ENCODE measurements around the gene ACAP3.

Gene ACAP3

GRCh38 chr1:1309251-1310108 lies 1.8 kb upstream of the ACAP3 start:
- TF ChIP-seq GATA2 (IDR thresholded peaks at IDR 0.05; ENCODE audit: low read depth, low read length) (no peak), GATA3 (IDR thresholded peaks at IDR 0.05; ENCODE audit: low read depth, low read length) (no peak)

GRCh38 chr1:1308756-1309250 lies 1.1 kb upstream of the ACAP3 start:
- TF ChIP-seq GATA3 (IDR thresholded peaks at IDR 0.05; ENCODE audit: low read depth, low read length) = no peak
- no peak for TF ChIP-seq GATA2 (IDR thresholded peaks at IDR 0.05; ENCODE audit: low read depth, low read length)

DNA sequence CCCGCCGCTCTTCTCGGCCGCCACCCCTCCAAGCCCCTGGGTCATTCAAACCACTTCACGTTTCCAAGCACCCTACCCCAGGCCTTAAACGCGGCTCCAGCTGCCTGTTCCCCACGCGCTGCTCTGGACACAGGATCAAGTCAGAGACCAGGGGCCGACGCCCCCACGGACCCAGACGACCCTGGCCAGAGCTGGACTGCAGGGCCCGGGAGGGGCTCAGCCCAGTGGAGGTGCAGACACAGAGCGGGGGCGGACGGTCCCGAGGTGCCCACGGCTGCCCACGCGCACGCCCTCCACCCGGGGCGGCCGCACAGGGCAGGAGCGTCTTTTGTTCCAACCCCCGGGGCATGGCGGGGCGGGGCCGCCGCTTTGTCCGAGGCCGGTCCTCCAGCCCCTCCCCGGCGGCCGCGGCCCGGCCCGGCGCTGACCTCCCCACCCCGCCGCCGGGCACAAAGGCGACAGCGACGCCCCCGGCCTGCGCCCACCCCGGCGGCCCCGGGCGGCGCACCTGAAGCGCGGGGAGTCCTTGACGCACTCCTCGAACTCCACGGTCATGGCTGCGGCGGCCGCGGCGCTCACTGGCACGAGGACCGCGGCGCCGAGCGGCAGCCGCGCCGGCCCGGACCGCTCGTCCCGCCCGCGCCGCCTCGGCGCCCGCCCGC lies 338 bp downstream of the ACAP3 start:
- TF ChIP-seq GATA3 (IDR thresholded peaks at IDR 0.05; ENCODE audit: low read depth, low read length) (no peak), GATA2 (IDR thresholded peaks at IDR 0.05; ENCODE audit: low read depth, low read length) (no peak)

DNA sequence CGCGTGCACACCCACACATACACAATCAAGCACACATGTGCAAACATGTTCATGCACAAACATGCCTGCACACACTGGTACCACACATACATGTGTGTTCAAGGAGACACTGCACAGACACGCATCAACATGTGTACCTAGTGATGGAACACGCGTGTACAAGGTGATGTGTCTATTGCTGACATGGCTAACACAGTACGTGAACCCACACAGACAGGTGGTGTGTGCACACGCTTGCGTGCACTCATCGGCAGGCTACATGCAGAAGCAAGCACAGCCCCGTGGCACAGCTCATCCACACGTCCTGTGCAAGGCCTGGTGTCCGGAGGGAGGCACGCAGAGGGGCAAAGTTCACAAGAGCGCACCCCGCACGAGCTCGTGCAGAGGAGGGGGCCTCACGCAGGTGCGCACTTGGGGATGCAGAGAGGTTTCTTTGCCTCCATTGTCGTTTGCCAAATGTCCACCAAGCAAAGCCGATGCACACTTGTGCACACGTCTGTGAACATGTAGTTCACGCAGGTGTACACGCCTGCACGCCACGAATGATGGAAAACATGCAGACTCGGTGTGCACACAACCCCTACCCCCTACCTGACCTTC lies 969 bp downstream of the ACAP3 start:
- TF ChIP-seq GATA3 (IDR thresholded peaks at IDR 0.05; ENCODE audit: low read depth, low read length) (no peak), GATA2 (IDR thresholded peaks at IDR 0.05; ENCODE audit: low read depth, low read length) (no peak)

DNA sequence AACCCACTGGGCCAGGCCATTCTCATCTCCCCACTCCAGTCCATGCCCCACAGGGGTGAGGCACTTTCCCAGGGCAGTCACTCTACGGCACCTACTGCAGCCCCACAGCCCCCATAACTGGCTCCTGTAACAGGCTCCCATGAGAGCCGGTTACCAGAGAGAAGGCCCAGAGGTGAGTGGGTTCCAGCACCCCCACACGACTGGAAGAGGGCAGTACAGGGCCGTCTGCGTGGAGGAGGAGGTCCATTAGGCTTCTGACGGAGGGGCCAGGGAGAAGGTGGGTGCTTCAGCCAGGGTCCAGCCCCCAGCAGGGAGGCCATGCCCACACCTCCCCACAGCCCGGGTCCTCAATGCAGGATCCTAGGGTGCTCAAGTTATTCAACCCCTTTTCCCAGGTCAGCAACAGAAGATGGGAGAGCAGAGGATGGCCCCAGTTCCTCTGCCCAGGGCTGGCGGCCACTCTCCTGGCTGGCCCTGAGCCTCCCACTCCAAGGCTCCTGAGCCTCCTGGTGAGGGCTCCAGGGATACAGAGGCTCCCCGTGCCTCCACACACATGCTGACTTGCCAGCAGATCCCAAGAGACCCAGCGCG lies 1.6 kb downstream of the ACAP3 start:
- TF ChIP-seq GATA3 (IDR thresholded peaks at IDR 0.05; ENCODE audit: low read depth, low read length) = no peak
- TF ChIP-seq GATA2 (IDR thresholded peaks at IDR 0.05; ENCODE audit: low read depth, low read length) = no peak

GRCh38 chr1:1305300-1306069 lies 2.2 kb downstream of the ACAP3 start:
- TF ChIP-seq GATA3 (IDR thresholded peaks at IDR 0.05; ENCODE audit: low read depth, low read length) = no peak
- TF ChIP-seq GATA2 (IDR thresholded peaks at IDR 0.05; ENCODE audit: low read depth, low read length) = no peak

DNA sequence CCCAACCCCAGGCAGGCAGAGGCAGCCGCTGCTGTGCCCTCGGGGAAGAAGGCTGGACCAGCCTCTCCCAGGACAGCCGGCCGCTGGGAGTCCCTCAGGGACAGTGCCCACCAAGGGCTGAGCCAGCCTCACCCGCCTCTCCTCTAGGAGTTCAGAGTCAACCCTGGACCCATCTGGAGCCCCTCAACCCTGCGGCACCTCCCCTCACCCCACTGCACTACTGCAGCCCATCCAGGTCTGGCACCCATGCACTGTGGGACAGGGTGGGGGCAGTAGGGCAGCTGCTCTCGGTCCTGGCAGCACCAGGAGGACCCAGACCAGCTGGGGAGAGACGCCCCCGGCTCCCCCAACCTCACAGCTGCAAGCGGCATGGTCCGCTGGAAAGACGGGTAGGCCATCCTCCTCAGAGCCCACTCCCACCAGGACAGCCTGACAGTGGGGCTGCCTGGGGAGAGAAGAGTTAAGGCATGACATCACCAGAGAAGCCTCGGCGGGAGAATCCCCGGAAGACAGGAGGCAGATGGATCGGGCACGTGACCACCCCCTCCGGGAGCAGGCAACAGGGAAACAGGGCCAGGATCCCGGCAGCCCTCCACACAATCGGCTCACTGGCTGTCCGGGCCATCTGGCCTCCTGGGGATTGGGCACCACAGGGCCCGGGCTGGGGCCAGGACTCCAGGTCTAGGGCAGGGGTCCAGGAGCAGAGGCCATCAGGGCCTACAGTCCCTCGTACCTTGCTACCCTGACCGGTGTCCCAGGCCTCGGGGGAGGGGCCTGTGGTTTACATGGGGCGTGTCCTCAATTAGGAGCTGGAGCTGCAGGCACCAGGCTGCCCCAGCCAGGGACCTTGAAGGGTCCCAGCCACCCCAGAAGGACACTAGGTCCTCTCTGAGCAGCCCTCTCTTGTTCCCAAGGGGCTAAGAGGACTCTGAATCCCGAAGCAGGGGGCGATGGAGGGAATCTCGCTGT lies 3.1 kb downstream of the ACAP3 start:
- no peak for TF ChIP-seq GATA3 (IDR thresholded peaks at IDR 0.05; ENCODE audit: low read depth, low read length)
- TF ChIP-seq GATA2 (IDR thresholded peaks at IDR 0.05; ENCODE audit: low read depth, low read length) = no peak

DNA sequence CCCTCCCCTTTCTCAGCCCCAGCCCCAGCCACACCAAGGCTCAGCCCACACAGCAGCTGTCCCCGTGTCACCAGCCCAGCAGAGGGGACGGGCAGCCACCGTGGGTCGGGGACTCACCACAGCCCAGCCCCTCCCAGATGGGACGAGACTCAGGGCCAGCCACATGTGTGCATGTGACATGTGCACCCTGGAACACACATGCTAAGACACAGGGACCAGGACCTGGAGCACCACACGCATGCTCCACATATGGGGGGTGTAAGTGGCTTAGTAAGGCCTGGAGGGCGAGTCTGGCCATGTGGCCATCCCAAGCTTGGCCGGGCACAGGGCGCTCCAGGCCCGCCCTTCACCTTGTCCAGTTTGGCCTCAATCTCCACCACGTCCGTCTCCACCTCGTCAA lies 4.0 kb downstream of the ACAP3 start:
- no peak for TF ChIP-seq GATA2 (IDR thresholded peaks at IDR 0.05; ENCODE audit: low read depth, low read length)
- no peak for TF ChIP-seq GATA3 (IDR thresholded peaks at IDR 0.05; ENCODE audit: low read depth, low read length)

DNA sequence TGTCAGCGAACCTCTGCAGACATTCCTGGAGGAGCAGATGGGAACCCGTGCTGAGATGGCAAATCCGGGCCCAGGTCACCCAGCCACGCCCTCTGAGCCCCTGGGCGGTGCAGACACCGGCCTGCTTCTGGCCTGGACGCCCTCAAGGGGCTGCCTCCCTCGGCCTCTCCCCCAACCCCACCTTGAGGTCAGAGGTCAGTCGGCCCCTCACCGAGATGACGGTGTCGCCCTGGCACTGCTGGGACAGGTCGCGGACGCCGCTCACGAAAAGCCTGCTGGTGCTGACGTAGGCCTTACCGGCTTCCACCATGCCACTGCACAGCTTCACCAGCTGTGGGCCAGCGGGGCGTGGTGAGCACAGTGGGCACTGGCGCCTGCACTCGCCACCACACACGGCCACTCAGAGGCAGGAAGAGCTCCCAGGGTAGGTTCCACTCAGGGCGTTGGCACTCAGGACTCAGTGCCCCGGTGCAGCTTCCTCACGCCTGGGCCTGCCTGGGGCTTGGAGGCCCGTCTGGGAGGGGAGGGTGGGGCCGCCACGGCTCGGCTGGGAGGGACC lies 4.7 kb downstream of the ACAP3 start:
- no peak for TF ChIP-seq GATA2 (IDR thresholded peaks at IDR 0.05; ENCODE audit: low read depth, low read length)
- TF ChIP-seq GATA3 (IDR thresholded peaks at IDR 0.05; ENCODE audit: low read depth, low read length) = no peak

DNA sequence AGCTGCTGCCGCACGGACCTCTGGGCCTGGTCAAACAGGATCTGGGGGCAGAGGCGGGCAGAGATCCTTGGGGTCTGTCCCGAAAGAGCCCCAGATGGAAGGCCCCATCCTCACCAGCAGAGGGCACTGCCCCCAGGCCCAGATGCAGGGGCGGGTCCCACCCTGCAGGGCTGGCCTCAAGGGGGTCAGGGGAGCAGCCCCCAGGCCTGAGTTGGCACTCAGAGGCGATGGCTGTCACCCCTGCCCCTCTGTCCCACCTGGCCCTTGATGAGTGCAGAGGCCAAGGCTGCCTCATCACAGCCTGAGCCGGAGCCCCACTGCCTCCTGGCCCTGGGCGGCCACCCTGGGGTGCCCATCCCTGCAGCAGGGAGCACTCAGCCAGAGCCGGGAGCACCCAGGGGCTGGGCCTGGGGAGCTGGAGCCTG lies 5.7 kb downstream of the ACAP3 start:
- TF ChIP-seq GATA3 (IDR thresholded peaks at IDR 0.05; ENCODE audit: low read depth, low read length) = no peak
- no peak for TF ChIP-seq GATA2 (IDR thresholded peaks at IDR 0.05; ENCODE audit: low read depth, low read length)

DNA sequence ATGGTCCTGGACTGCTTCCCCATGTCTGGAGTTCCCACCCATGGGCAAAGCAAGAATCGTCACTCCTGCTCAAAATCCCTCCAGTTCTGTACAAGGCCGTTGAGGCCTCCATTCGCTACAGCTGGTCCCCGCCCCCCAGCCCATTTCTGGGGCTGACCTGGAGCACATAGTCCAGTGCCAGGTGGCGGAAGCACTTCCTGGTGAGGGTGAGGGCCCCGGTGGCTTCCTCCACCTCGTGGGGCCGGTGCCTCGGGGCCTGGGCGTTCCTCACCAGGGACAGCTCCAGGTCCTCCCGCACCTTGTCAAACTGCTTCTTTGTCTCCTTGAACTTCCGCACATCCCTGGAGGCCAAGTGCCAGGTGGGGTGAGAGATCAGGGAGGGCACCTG lies 7.4 kb downstream of the ACAP3 start:
- no peak for TF ChIP-seq GATA2 (IDR thresholded peaks at IDR 0.05; ENCODE audit: low read depth, low read length)

- TF ChIP-seq GATA3 (IDR thresholded peaks at IDR 0.05; ENCODE audit: low read depth, low read length) = no peak
- TF ChIP-seq GATA2 (IDR thresholded peaks at IDR 0.05; ENCODE audit: low read depth, low read length) = no peak
Observed at GRCh38 chr1:1299686-1300351, 7.9 kb downstream of the ACAP3 start.
